A549 (cell line): Measurements from ENCODE around the gene NFKBIE. TPM values are rescaled to one million over a fixed set of nuclear protein-coding genes. Genes with fewer than 3 reads are reported as not detected.

Source experiments
- ATAC-seq, 2 experiments: fragments of 200-7000 bp in 1 of 2; fragments of >200 bp in 1 of 2; cut with Nextera tagmentation in 1 of 2; cut with Tn5 transposase in 1 of 2; 3 replicates each; pipeline versions ENCODE4 v1.8.0 to v1.9.1; 2018 to 2020; ENCODE audit warnings: mild to moderate bottlenecking in 1 of 2, moderate library complexity in 1 of 2
- CTCF ChIA-PET: fragments of 300-600 bp; sonication (Branson Sonifier 250); formaldehyde crosslinking; extraction: SDS; loops from one replicate; lab custom pipeline; 2021; ENCODE audit warnings: antibody characterized with exemption, inconsistent platforms; lab: Yijun Ruan, JAX
- POLR2A ChIA-PET: fragments of 350-600 bp; formaldehyde crosslinking; extraction: SDS; loops from one replicate; lab custom pipeline; 2021; ENCODE audit warnings: antibody characterized with exemption, inconsistent platforms; lab: Yijun Ruan, JAX
- DNase-seq, 2 experiments: peaks; one replicate each; pipeline versions ENCODE4 v3.0.0 to v3.0.0-alpha.2; 2011 to 2016; ENCODE audit warnings: low read depth in 1 of 2, low spot score in 1 of 2
- FAIRE-seq: peaks from 2 replicates; lab custom pipeline; 2011; peaks lifted over from hg19 to GRCh38; lab: Jason Lieb, UNC
- H3K27ac ChIP-seq, 2 experiments: fragments of >200 bp; sonication (Bioruptor Twin); formaldehyde crosslinking; 3 replicates each; pipeline ENCODE4 v1.5.1; 2016 to 2017
- H3K4me1 ChIP-seq: fragments of >200 bp; sonication (Bioruptor Twin); formaldehyde crosslinking; 3 replicates; pipeline ENCODE4 v1.6.1; 2016
- H3K4me2 ChIP-seq: fragments of >200 bp; sonication (Bioruptor Twin); formaldehyde crosslinking; 3 replicates; pipeline ENCODE4 v1.6.1; 2016
- H3K4me3 ChIP-seq: fragments of >200 bp; sonication (Bioruptor Twin); formaldehyde crosslinking; 3 replicates; pipeline ENCODE4 v1.5.1; 2016
- H3K9me3 ChIP-seq: fragments of >200 bp; sonication (Bioruptor Twin); formaldehyde crosslinking; 3 replicates; pipeline ENCODE4 v1.6.1; 2016
- BHLHE40 ChIP-seq: IDR thresholded peaks from 2 replicates; pipeline ENCODE4 v1.6.1; 2012; ENCODE audit warnings: low read depth, low read length, inconsistent platforms
- CHD2 ChIP-seq: fragments of 150-350 bp; IDR thresholded peaks from 2 replicates; pipeline ENCODE4 v1.6.1; 2014; ENCODE audit warnings: low read length; ENCODE audit not compliant: partially characterized antibody
- E2F6 ChIP-seq: IDR thresholded peaks from 2 replicates; pipeline ENCODE4 v1.6.1; 2012; ENCODE audit warnings: low read depth, borderline replicate concordance
- EHMT2 ChIP-seq: fragments of 200-600 bp; sonication (generic); IDR thresholded peaks from 2 replicates; pipeline ENCODE4 v1.6.1; 2016; ENCODE audit warnings: antibody characterized with exemption, low read depth, mild to moderate bottlenecking, moderate library complexity
- ELK1 ChIP-seq: fragments of 150-350 bp; IDR thresholded peaks from 2 replicates; pipeline ENCODE4 v1.6.1; 2014; ENCODE audit warnings: low read depth, mild to moderate bottlenecking, low read length
- ESRRA ChIP-seq: fragments of 150-350 bp; IDR thresholded peaks from 2 replicates; pipeline ENCODE4 v1.6.1; 2014; ENCODE audit warnings: mild to moderate bottlenecking, low read length, borderline replicate concordance
- FOSL2 ChIP-seq, 2 experiments: fragments of 450-650 bp in 1 of 2; fragments of >200 bp in 1 of 2; sonication (Bioruptor Twin) in 1 of 2; formaldehyde crosslinking; IDR thresholded peaks; 2 replicates each; pipeline versions ENCODE4 v1.5.0 to v1.6.1; 2016 to 2020; ENCODE audit warnings: mild to moderate bottlenecking in 1 of 2, moderate library complexity in 1 of 2
- FOXS1 ChIP-seq: fragments of 250-450 bp; sonication (Bioruptor Pico); IDR thresholded peaks from 2 replicates; pipeline ENCODE4 v1.5.0; 2020; ENCODE audit warnings: mild to moderate bottlenecking, moderate library complexity
- GATA3 ChIP-seq: IDR thresholded peaks from 2 replicates; pipeline ENCODE4 v1.6.1; 2012; ENCODE audit warnings: borderline replicate concordance
- MAX ChIP-seq: IDR thresholded peaks from 2 replicates; pipeline ENCODE4 v1.6.1; 2012
- NR3C1 ChIP-seq: fragments of >200 bp; sonication (Bioruptor Twin); formaldehyde crosslinking; IDR thresholded peaks from 3 replicates; pipeline ENCODE4 v1.6.1; 2017
- ZFP36 ChIP-seq: fragments of 450-650 bp; IDR thresholded peaks from 2 replicates; pipeline ENCODE4 v1.6.1; 2014; ENCODE audit warnings: borderline replicate concordance; ENCODE audit not compliant: partially characterized antibody
- ZSCAN20 ChIP-seq: fragments of 250-450 bp; sonication (Bioruptor Pico); IDR thresholded peaks from 2 replicates; pipeline ENCODE4 v1.8.0; 2022; ENCODE audit warnings: mild to moderate bottlenecking, moderate library complexity
- WGBS: methylation state at CpG from one replicate; pipeline ENCODE4 v1.1.6; 2017; ENCODE audit errors: missing lambda C conversion rate; 5-methylcytosine and 5-hydroxymethylcytosine counted together
- polyA plus RNA-seq, 4 experiments: library from polyadenylated mRNA; depleted of rRNA in 3 of 4; stranded (reverse); fragments of >200 nt; fragmentation: RNase III in 1 of 4; extraction: RNeasy Plus Mini Kit Qiagen cat#74134 plus additional on column Dnase treatment in 1 of 4; gene quantifications; 2 replicates in 3 of 4; 3 replicates in 1 of 4; pipeline ENCODE4 v1.2.3, GENCODE V29; 2011 to 2017
- TF ChIP-seq, protein P1 (sequence below): fragments of 250-450 bp; sonication (Bioruptor Pico); IDR thresholded peaks from 2 replicates; pipeline ENCODE4 v1.5.0; 2020; ENCODE audit warnings: low read depth, mild to moderate bottlenecking, moderate library complexity

Gene NFKBIE
- polyA plus RNA-seq, 2 of the 4 experiments (the other 2 are of a cell fraction): 6.0 to 6.3 TPM

GRCh38 chr6:44277763-44278162 lies 12.4 kb upstream of the NFKBIE start:
- ATAC-seq: no peak
- 56% methylated on average over 7 of the region's 7 CpGs for WGBS
- TF ChIP-seq GATA3 (no peak), EHMT2 (no peak), BHLHE40 (no peak), ZSCAN20 (CRISPR knock-in tag) (no peak), E2F6 (no peak)
- H3K4me2 ChIP-seq: no peak overlapping the region
- H3K9me3 ChIP-seq: no peaks in the 10 kb centered on the region
- no peaks in the 10 kb centered on the region for H3K4me1 ChIP-seq
- FAIRE-seq: no peak
- DNase-seq: no peak
- no peak overlapping the region for H3K27ac ChIP-seq
- no peak overlapping the region for H3K4me3 ChIP-seq
- CTCF ChIA-PET: interaction anchor here (0.6 to 5.0 kb wide), 6 partner anchors 10 to 60 kb away, joined by 3 to 29 read pairs (median 4); no protein-coding TSS in a partner anchor
- POLR2A ChIA-PET: no interaction called here

GRCh38 chr6:44276667-44277640 lies 11.6 kb upstream of the NFKBIE start:
- 75% methylated on average over 23 of the region's 23 CpGs for WGBS
- Histone ChIP-seq H3K4me1 (no peaks in the 10 kb centered on the region), H3K9me3 (no peaks in the 10 kb centered on the region), H3K4me3 (no peak overlapping the region), H3K4me2 (no peak overlapping the region), H3K27ac (no peak overlapping the region)
- FAIRE-seq: no peak
- ChIA-PET CTCF (interaction anchor here (0.6 to 5.0 kb wide), 4 partner anchors 9 to 61 kb away, joined by 3 to 29 read pairs (median 7); no protein-coding TSS in a partner anchor), POLR2A (no interaction called here)
- TF ChIP-seq, protein P1, sequence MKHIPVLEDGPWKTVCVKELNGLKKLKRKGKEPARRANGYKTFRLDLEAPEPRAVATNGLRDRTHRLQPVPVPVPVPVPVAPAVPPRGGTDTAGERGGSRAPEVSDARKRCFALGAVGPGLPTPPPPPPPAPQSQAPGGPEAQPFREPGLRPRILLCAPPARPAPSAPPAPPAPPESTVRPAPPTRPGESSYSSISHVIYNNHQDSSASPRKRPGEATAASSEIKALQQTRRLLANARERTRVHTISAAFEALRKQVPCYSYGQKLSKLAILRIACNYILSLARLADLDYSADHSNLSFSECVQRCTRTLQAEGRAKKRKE (CRISPR knock-in tag): no peak
- no peak for TF ChIP-seq CHD2
- no peak for TF ChIP-seq NR3C1
- TF ChIP-seq MAX: no peak
- no peak for DNase-seq
- ATAC-seq: no peak

DNA sequence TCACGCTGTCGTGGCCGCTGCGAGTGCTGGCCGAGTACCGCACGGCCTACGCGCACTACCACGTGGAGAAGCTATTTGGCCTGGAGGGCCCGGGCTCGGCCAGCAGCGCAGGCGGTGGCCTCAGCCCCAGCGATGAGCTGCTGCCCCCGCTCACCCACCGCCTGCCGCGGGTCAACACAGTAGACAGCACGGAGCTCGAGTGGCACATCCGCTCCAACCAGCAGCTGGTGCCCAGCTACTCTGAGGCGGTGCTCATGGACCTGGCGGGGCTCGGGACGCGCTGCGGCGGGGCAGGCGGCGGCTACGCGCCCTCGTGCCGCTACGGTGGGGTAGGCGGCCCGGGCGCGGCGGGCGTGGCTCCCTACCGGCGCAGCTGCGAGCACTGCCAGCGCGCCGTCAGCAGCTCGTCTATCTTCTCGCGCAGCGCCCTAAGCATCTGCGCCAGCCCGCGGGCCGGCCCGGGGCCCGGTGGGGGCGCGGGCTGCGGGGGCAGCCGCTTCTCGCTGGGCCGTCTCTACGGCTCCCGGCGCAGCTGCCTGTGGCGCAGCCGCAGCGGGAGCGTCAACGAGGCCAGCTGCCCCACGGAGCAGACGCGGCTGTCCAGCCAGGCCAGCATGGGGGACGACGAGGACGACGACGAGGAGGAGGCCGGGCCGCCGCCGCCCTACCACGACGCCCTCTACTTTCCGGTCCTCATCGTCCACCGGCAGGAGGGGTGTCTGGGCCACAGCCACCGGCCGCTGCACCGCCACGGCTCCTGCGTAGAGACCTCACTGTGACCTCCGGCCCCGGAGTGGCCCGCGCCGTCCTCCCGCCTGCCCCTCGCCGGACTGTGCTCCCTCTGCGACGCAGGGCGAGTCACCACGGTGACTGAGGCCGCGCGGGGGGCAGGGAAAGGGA lies 10.6 kb upstream of the NFKBIE start:
- FAIRE-seq (no peak), DNase-seq (no peak), ATAC-seq (no peak)
- ChIA-PET CTCF (interaction anchor here (0.6 to 5.0 kb wide), 5 partner anchors 8 to 63 kb away, joined by 3 to 29 read pairs (median 3); no protein-coding TSS in a partner anchor), POLR2A (no interaction called here)
- peak overlapping the region; percentile 19; the same call in 1 of the 3 replicates for H3K4me2 ChIP-seq
- H3K4me3 ChIP-seq: no peak overlapping the region
- WGBS: 95% methylated on average over 13 of the region's 109 CpGs
- no peak overlapping the region for H3K27ac ChIP-seq
- TF ChIP-seq ZFP36 (no peak), CHD2 (no peak), ESRRA (no peak), FOXS1 (CRISPR knock-in tag) (no peak), ELK1 (no peak), FOSL2 (IDR thresholded peaks at IDR 0.05) (no peak), FOSL2 (CRISPR knock-in tag; IDR thresholded peaks at IDR 0.05) (no peak)
- H3K4me1 ChIP-seq: no peaks in the 10 kb centered on the region
- H3K9me3 ChIP-seq: no peaks in the 10 kb centered on the region
